Activated T-cell treated with anti-CD3 and anti-CD28 coated beads for 1 hour (primary cell): ENCODE results near the gene SF3A1.

Experiments
- DNase-seq: peaks from one replicate; pipeline ENCODE4 v3.0.0-alpha.2; 2020; ENCODE audit warnings: low read depth

SF3A1 gene

GRCh38 chr22:30385942-30386341, 29.2 kb upstream of the SF3A1 start:
- no peak for DNase-seq

GRCh38 chr22:30383061-30383460, 26.4 kb upstream of the SF3A1 start:
- DNase-seq, result no peak

GRCh38 chr22:30382340-30382739, 25.6 kb upstream of the SF3A1 start:
- no peak for DNase-seq

GRCh38 chr22:30381264-30381663, 24.6 kb upstream of the SF3A1 start:
- no peak for DNase-seq

- DNase-seq, result no peak
These were observed 23.3 kb upstream of the SF3A1 start for GRCh38 chr22:30380011-30380410.

GRCh38 chr22:30375312-30375849, 18.7 kb upstream of the SF3A1 start:
- DNase-seq, result no peak

GRCh38 chr22:30373331-30374325, 16.9 kb upstream of the SF3A1 start:
- DNase-seq, result no peak

GRCh38 chr22:30372915-30373314, 16.2 kb upstream of the SF3A1 start:
- DNase-seq, result no peak

- no peak for DNase-seq
These were observed 15.3 kb upstream of the SF3A1 start for GRCh38 chr22:30371981-30372380.

GRCh38 chr22:30371321-30371720, 14.6 kb upstream of the SF3A1 start:
- no peak for DNase-seq

- no peak for DNase-seq
These were observed 14.0 kb upstream of the SF3A1 start for GRCh38 chr22:30370641-30371230.

GRCh38 chr22:30368420-30368819, 11.7 kb upstream of the SF3A1 start:
- no peak for DNase-seq

- DNase-seq, result no peak
These were observed 9.2 kb upstream of the SF3A1 start for GRCh38 chr22:30365891-30366290.

GRCh38 chr22:30362651-30363281, 6.1 kb upstream of the SF3A1 start:
- DNase-seq, result no peak

GRCh38 chr22:30361916-30362650, 5.4 kb upstream of the SF3A1 start:
- no peak for DNase-seq

GRCh38 chr22:30358541-30358940, 1.8 kb upstream of the SF3A1 start:
- no peak for DNase-seq

- no peak for DNase-seq
These were observed 1.0 kb upstream of the SF3A1 start for GRCh38 chr22:30357650-30358215.

- no peak for DNase-seq
These were observed 509 bp upstream of the SF3A1 start for GRCh38 chr22:30357236-30357570.

GRCh38 chr22:30354644-30355043, 2.0 kb downstream of the SF3A1 start:
- DNase-seq, result no peak

GRCh38 chr22:30351226-30351625, 5.5 kb downstream of the SF3A1 start:
- no peak for DNase-seq

GRCh38 chr22:30348809-30349208, 7.9 kb downstream of the SF3A1 start:
- no peak for DNase-seq

GRCh38 chr22:30348404-30348803, 8.3 kb downstream of the SF3A1 start:
- DNase-seq, result no peak
